ENCODE measurements around the gene EEF1AKMT4.

- TF ChIP-seq CTCF (IDR thresholded peaks at IDR 0.05) (no peak), ZFX (IDR thresholded peaks at IDR 0.05; ENCODE audit: borderline replicate concordance) (no peak)
These were observed 37.8 kb upstream of the EEF1AKMT4 start for GRCh38 chr3:184211718-184212117.
